Fibroblast of villous mesenchyme (primary cell): ENCODE results near the gene SIL1. TPM values are rescaled to one million over a fixed set of nuclear protein-coding genes. Genes with fewer than 3 reads are reported as not detected.
A peak's percentile ranks its signal among the peaks of the same experiment; 100 is the strongest.

Experiments
- DNase-seq: peaks from one replicate; pipeline ENCODE4 v3.0.0-alpha.2; 2010; ENCODE audit warnings: low read depth
- H3K4me3 ChIP-seq: 2 replicates; pipeline ENCODE4 v1.5.1; 2011; ENCODE audit warnings: low read depth, mild to moderate bottlenecking, low read length
- total RNA-seq: library from RNA; depleted of rRNA; stranded (reverse); fragments of >200 nt; gene quantifications from 2 replicates; pipeline ENCODE4 v1.2.3, GENCODE V29; 2012
- TF ChIP-seq, protein P1 (sequence below): IDR thresholded peaks from 2 replicates; pipeline ENCODE4 v1.5.1; 2012; ENCODE audit warnings: low read depth, mild to moderate bottlenecking, low read length; ENCODE audit not compliant: insufficient read depth

The SIL1 gene
- total RNA-seq, 1 donor: 57.0 TPM

DNA sequence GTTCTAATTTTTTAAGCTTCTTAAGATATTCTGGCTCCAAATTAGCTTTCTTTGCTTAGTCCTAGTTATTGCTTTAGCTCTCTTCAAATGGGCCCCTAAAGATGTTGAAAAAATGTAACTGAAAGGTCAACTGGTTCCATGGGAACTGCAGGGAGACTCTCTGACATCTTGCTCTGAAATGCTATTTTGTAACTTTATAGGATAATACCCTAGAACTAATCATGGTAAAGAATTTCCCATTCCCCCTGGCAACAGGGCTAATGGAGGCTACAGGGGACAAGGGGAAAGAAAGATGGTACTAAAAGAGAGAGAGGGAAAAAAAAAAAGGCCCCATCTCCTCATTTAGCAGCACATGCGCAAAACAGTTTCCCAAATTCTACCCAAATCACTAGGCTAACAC lies 39.4 kb downstream of the SIL1 start:
- no peak for DNase-seq
- H3K4me3 ChIP-seq: no peak overlapping the region
- TF ChIP-seq, protein P1, sequence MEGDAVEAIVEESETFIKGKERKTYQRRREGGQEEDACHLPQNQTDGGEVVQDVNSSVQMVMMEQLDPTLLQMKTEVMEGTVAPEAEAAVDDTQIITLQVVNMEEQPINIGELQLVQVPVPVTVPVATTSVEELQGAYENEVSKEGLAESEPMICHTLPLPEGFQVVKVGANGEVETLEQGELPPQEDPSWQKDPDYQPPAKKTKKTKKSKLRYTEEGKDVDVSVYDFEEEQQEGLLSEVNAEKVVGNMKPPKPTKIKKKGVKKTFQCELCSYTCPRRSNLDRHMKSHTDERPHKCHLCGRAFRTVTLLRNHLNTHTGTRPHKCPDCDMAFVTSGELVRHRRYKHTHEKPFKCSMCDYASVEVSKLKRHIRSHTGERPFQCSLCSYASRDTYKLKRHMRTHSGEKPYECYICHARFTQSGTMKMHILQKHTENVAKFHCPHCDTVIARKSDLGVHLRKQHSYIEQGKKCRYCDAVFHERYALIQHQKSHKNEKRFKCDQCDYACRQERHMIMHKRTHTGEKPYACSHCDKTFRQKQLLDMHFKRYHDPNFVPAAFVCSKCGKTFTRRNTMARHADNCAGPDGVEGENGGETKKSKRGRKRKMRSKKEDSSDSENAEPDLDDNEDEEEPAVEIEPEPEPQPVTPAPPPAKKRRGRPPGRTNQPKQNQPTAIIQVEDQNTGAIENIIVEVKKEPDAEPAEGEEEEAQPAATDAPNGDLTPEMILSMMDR: no peak

DNA sequence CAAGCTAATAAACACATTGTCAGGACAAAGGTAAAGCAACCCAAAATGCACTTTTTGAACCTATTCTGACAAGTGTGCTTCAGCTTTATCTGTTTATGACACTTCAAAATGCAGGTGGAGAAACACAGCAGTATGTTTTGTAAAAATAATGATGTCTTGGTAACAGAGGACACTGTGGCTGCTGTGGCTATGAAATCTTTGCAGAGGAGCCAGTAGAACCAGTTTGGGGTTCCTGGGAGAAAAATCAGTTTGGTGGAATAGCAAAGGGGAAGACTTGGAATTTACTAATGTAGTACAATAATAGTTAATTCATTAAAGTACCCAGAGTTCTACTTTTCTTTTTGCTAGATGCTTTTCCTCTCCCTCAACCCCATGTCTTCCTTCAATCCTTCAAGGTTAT lies 40.6 kb downstream of the SIL1 start:
- H3K4me3 ChIP-seq: no peak overlapping the region
- no peak for DNase-seq
- TF ChIP-seq, protein P1: no peak

DNA sequence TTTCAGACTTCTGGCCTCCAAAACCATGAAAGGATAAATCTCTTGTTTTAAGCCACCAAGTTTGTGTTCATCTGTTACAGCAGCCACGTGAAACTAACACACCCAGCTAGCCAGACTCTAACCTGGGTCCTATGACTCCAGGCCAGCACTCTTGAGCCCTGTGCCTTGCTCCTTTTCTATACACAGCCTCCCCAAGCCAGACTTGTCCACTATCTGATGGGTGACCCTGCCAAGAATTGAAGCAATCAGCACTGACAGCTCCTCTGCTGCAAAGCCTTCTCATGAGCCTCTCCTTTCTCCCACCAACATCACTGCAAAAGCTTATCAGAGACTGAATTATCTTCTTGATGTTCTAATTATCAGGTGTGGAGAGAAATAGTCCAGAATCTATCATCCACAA lies 41.4 kb downstream of the SIL1 start:
- no peak overlapping the region for H3K4me3 ChIP-seq
- TF ChIP-seq, protein P1: no peak

DNA sequence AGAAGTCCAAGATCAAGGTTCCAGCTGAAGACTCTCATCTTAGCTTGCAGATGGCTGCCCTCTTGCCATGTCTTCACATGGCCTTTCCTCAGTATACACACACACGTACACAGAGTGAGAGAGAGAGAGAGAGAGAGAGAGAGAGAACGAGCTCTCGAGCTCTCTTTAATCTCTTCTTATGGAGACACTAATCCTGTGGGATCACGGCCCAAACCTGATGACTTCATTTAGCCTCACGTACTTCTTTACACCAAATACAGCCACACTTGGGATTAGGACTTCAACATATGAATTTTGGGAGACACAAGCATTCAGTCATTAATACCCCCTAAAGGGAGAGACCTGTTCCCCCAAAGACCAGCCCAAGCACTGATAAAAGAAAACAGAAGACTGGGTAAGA lies 42.8 kb downstream of the SIL1 start:
- TF ChIP-seq, protein P1: no peak
- no peak for DNase-seq

More for the DNA sequence above, 41.4 kb downstream of the SIL1 start:
- DNase-seq: no peak

DNA sequence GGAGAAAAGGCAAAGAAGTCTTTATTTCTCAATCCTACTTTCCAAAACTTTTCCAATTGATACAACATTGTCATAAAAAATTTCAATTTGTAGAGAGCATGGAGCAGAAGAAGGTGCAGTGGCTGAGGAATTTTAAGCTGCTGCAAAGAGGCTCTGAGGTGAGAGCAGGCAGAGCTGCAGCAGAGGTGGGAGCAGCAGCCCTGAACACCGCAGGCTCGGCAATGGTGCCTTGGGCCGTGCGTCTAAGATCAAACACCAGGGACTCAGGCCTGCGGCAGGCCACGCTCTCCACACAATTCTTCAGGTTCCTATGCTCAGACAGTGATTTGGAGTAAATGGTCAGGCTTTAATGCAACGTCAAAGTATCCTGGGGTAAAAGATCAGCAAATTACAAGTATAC lies 46.3 kb downstream of the SIL1 start:
- no peak for DNase-seq
- no peak overlapping the region for H3K4me3 ChIP-seq
- TF ChIP-seq, protein P1: no peak

More for the DNA sequence above, 42.8 kb downstream of the SIL1 start:
- H3K4me3 ChIP-seq: no peak overlapping the region

DNA sequence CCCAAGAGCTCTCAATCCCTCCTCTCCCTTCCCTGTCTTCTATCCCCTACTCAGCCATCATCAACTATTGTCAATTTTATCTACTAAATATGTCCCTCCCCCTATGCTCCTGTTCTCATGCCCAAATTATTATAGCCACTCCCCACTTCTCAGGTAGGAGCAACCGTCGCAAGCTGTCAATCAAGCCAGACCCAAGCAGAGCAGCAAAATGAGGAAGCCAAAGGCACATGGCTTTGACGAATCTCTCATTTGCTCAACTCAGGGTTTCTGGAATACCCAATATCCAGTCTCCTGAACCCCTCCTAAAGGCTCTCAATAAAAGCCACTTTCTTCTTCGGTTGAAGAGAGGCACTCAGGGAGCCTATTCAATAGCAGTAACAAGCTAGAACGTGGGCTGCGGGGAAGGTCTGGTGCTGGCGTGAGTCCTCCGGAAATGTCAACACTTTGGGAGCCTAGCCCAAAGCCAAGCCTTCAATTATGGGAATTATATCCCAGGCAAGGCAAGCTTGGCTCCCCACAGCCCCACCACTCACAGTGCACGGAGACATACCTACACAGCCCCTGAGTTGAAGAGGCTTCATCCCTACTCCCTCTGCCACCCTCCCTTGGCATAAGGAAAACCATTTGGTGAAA lies 47.7 kb downstream of the SIL1 start:
- TF ChIP-seq, protein P1: no peak
- DNase-seq: no peak

DNA sequence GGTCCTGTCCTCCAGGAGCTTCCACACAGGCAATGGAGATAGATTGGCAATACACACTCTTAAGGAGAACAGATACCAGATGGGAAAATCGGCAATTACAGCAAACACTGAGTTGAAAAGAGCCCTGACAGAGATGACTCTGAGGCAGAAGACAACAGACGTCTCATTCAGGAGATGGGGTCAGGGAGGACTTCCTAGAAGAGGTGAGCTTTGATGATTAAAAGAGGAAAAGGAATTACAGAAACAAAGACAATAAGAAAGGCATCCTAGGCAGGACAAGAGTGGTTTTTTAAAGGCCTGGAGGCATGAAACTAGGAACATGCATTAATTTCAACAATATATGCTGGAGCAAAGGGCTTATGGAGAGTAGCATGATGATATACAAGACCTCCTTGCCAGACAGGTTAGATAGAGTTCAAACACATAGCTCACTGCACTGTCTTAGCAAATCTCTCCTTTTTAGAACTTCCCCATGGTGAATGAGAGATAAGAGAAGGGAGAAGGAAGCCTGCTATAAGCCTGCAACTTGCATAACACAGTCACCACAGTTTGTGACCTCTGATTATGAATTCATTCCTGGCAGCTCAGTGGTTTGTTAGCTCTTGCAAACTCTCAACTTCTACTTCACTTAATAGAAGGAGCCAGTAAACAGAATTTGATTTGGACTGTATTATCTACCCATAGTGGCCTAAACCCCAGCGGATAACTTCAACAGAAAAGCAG lies 48.5 kb downstream of the SIL1 start:
- TF ChIP-seq, protein P1: no peak
- H3K4me3 ChIP-seq: no peak overlapping the region
- peak; percentile 82 for DNase-seq

More for the DNA sequence above, 47.7 kb downstream of the SIL1 start:
- H3K4me3 ChIP-seq: no peak overlapping the region
